Transverse colon (tissue), 4 donors: ENCODE results near the gene NDUFB6. TPM values are rescaled to one million over a fixed set of nuclear protein-coding genes. Genes with fewer than 3 reads are reported as not detected.

Experiments used
- DNase-seq: peaks from one replicate; pipeline ENCODE4 v3.0.0-alpha.2; 2019
- H3K27ac ChIP-seq, 4 donors: fragments of 200-600 bp; sonication (generic); 2 replicates each; pipeline ENCODE4 v1.5.1; 2016 to 2018; ENCODE audit warnings: inconsistent platforms in 4 of 4
- H3K27me3 ChIP-seq: fragments of 200-600 bp; sonication (generic); 2 replicates; pipeline ENCODE4 v1.5.1; 2017; ENCODE audit warnings: inconsistent platforms
- H3K36me3 ChIP-seq, 4 donors: fragments of 200-600 bp; sonication (generic); 2 replicates each; pipeline ENCODE4 v1.5.1; 2017 to 2019; ENCODE audit warnings: inconsistent platforms in 4 of 4
- H3K4me1 ChIP-seq, 4 donors: fragments of 200-600 bp; sonication (generic); 2 replicates each; pipeline ENCODE4 v1.5.1; 2017 to 2020; ENCODE audit warnings: inconsistent platforms in 4 of 4
- H3K4me3 ChIP-seq, 4 donors: fragments of 200-600 bp; sonication (generic); 1 replicate in 1 of 4; 2 replicates in 3 of 4; pipeline versions ENCODE4 v1.5.1 to v1.6.1; 2017 to 2019; ENCODE audit warnings: inconsistent platforms in 4 of 4
- H3K9me3 ChIP-seq, 2 donors: fragments of 200-600 bp; sonication (generic); 2 replicates each; pipeline ENCODE4 v1.5.1; 2017 to 2019; ENCODE audit warnings: inconsistent platforms in 2 of 2
- CTCF ChIP-seq, 5 experiments: fragments of 200-600 bp in 3 of 5; fragments of 450-650 bp in 2 of 5; sonication (generic) in 3 of 5; IDR thresholded peaks; 1 replicate in 2 of 5; 2 replicates in 3 of 5; pipeline ENCODE4 v1.5.1; 2016 to 2017; ENCODE audit warnings: antibody characterized with exemption in 5 of 5, inconsistent platforms in 3 of 5, mild to moderate bottlenecking in 2 of 5, moderate library complexity in 1 of 5
- EP300 ChIP-seq: sonication (generic); formaldehyde crosslinking; IDR thresholded peaks from one replicate; pipeline ENCODE4 v1.6.1; 2017; ENCODE audit warnings: antibody characterized with exemption, low read depth
- POLR2A ChIP-seq: fragments of 450-650 bp; IDR thresholded peaks from one replicate; pipeline ENCODE4 v1.6.1; 2016; ENCODE audit warnings: antibody characterized with exemption, mild to moderate bottlenecking, moderate library complexity
- POLR2AphosphoS5 ChIP-seq, 3 donors: sonication (generic); formaldehyde crosslinking; IDR thresholded peaks; one replicate each; pipeline ENCODE4 v1.6.1; 2016; ENCODE audit warnings: antibody characterized with exemption in 3 of 3
- WGBS, 2 donors: methylation state at CpG; one replicate each; pipeline ENCODE4 v1.1.5; 2018; ENCODE audit warnings: low coverage in 1 of 2; 5-methylcytosine and 5-hydroxymethylcytosine counted together
- in situ Hi-C, 4 donors: fragments of 200-750 bp; cut with MboI; loops; one replicate each; pipeline versions ENCODE4 v1.15.0 to v1.15.1; 2017; ENCODE audit warnings: low sequenced_read_pairs in 3 of 4, low pct_ligation_motif_present in 1 of 4, low pct_unique_long_range_greater_than_20kb in 1 of 4
- intact Hi-C: fragments of 100-400 bp; cut with DNase I; formaldehyde crosslinking; loops from one replicate; pipeline ENCODE4 v1.15.1; 2023; ENCODE audit warnings: low total_unique reads
- total RNA-seq, 4 donors: library from RNA; depleted of rRNA; stranded (reverse); fragments of >200 nt; gene quantifications; one replicate each; pipeline ENCODE4 v1.1.0, GENCODE V29; 2016

NDUFB6 gene
- total RNA-seq, 4 donors from 2014 or later, result 10.5 to 42.7 (median 24.3) TPM

DNA sequence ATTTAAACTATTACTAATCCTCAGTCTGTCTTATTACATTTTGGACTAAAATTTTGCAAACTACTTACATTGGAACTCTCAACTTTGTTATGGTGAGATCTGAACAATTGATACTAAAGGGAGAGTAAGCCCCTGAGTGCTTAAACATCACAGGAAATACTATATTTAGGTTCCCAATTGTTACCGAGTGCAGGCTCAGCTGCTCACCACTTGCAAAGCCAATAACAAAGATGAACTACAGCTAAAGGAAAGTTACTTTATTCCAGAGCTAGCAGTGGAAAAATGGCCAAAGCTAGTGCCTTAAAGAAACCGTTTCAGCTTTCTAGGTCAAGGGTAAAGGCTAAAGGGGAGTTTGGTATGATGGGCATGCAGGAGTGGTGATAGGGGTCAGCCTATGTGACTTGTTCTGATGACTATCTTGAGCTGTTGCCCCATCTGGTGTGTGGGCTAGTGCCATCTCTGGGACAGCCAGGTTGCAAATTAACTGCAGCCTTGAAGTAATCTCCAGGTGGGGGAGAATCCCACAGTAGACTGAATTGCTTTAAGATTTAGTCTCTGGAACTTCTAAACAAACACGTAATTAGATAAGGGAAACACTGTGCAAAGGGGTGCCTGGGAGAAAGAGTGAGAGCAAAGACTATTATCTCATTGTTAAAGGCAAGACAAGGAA lies 7.8 kb upstream of the NDUFB6 start:
- intact Hi-C loops, result loop anchor here (10.0 kb wide), 1 partner anchor 384 kb away; no protein-coding TSS in a partner anchor
- no peak overlapping the region for H3K27ac ChIP-seq
- no peaks in the 10 kb centered on the region for H3K9me3 ChIP-seq
- DNase-seq, result no peak
- H3K4me3 ChIP-seq, result no peak overlapping the region
- in situ Hi-C loops, result loop anchor here (5.0 to 25.0 kb wide), 3 partner anchors 382 to 394 kb away; no protein-coding TSS in a partner anchor
- H3K36me3 ChIP-seq, result no peaks in the 10 kb centered on the region
- no peak for TF ChIP-seq POLR2A
- no peak for TF ChIP-seq CTCF (IDR thresholded peaks at IDR 0.05)
- no peak for TF ChIP-seq POLR2AphosphoS5 (IDR thresholded peaks at IDR 0.05)
- TF ChIP-seq EP300, result no peak
- H3K4me1 ChIP-seq, result no peaks in the 10 kb centered on the region
- H3K27me3 ChIP-seq, result no peaks in the 10 kb centered on the region
- 0 to 10% methylated on average over 2 to 3 of the region's 3 CpGs for WGBS, 2 donors

GRCh38 chr9:32579706-32580331 lies 6.9 kb upstream of the NDUFB6 start:
- Histone ChIP-seq H3K36me3 (no peaks in the 10 kb centered on the region), H3K4me1 (no peaks in the 10 kb centered on the region), H3K4me3 (no peak overlapping the region), H3K27ac (no peak overlapping the region), H3K27me3 (no peaks in the 10 kb centered on the region), H3K9me3 (no peaks in the 10 kb centered on the region)
- DNase-seq, result peak; percentile 74
- WGBS, 2 donors, result 14 to 18% methylated on average over 4 of the region's 4 CpGs
- no peak for TF ChIP-seq EP300
- TF ChIP-seq CTCF (IDR thresholded peaks at IDR 0.05), result peak; percentile 77 to 92 (median 88)
- intact Hi-C loops (loop anchor here (10.0 kb wide), 1 partner anchor 385 kb away; no protein-coding TSS in a partner anchor), in situ Hi-C loops (loop anchor here (5.0 to 25.0 kb wide), 6 partner anchors 195 to 395 kb away; partner anchors contain the start of gene ACO1 (in 3 of the 4))

- no peak overlapping the region for H3K4me3 ChIP-seq
- no peaks in the 10 kb centered on the region for H3K4me1 ChIP-seq
- TF ChIP-seq POLR2A, result no peak
- TF ChIP-seq CTCF (IDR thresholded peaks at IDR 0.05), result no peak
- TF ChIP-seq EP300, result no peak
- TF ChIP-seq POLR2AphosphoS5 (IDR thresholded peaks at IDR 0.05), result no peak
- intact Hi-C loops, result no loop called here
- in situ Hi-C loops, result loop anchor here (5.0 to 25.0 kb wide), 4 partner anchors 194 to 383 kb away; partner anchors contain the start of gene ACO1 (in 3 of the 4)
- no peak for DNase-seq
- no peaks in the 10 kb centered on the region for H3K27me3 ChIP-seq
- H3K9me3 ChIP-seq, result no peaks in the 10 kb centered on the region
- H3K27ac ChIP-seq, result no peak overlapping the region
- no peaks in the 10 kb centered on the region for H3K36me3 ChIP-seq
- 55% methylated on average over 5 of the region's 5 CpGs for WGBS, 2 donors
Observed at GRCh38 chr9:32578976-32579375, 6.0 kb upstream of the NDUFB6 start.

GRCh38 chr9:32577316-32577715 lies 4.4 kb upstream of the NDUFB6 start:
- TF ChIP-seq EP300 (no peak), CTCF (IDR thresholded peaks at IDR 0.05) (no peak), POLR2A (no peak)
- DNase-seq, result no peak
- intact Hi-C loops, result no loop called here
- WGBS, 2 donors, result 79 to 81% methylated on average over 3 of the region's 3 CpGs
- no peak overlapping the region for H3K4me3 ChIP-seq
- in situ Hi-C loops, result loop anchor here (5.0 to 25.0 kb wide), 4 partner anchors 193 to 385 kb away; partner anchors contain the start of gene ACO1 (in 3 of the 4)
- H3K27ac ChIP-seq, result no peak overlapping the region
- peaks cover 0 to 6% (median 4%) of the 10 kb centered on the region in 4 donors for H3K4me1 ChIP-seq
- no peaks in the 10 kb centered on the region for H3K27me3 ChIP-seq
- no peaks in the 10 kb centered on the region for H3K9me3 ChIP-seq
- no peaks in the 10 kb centered on the region for H3K36me3 ChIP-seq
